ENCODE measurements around the gene EIF2A. TPM values are rescaled to one million over a fixed set of nuclear protein-coding genes. Genes with fewer than 3 reads are reported as not detected.

EIF2A gene
- total and polyA plus RNA-seq, 4 donors: 59.5 to 127 (median 69.6) TPM

DNA sequence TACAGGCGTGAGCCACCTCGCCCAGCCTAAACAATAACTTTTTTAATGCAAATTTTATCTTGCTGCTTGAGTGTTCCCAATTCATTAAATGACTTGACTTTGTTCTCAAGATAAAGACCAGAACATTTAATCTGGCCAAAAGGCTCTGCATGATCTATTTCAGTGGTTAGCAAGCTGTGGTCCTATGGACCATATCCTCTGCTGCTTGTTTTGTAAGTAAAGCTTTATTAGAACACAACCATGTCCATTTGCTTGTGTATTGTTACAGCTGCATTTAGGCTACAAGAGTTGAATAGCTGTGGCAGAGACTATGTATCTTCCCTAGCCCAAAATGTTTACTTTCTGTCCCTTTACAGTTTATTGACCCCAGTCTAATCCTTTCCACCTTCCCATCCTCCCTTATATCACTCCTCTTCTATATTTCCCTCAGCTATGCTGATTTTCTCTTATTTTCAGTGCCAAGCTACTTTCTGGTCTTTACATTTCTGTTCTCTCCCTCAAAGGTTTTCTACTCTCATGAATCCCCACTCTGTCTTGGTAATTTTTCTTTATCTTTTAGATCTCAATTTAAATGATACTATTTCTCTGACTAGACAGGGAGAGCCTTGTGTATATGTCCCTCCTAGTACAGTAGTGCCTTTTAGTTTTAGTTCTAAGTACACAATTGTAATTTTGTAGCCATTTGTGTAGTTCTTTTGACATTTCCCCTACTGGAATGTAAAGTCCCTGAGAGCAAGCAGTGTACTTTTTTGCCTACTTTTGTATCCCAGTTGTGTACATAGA, 79.8 kb downstream of the EIF2A start:
- Histone ChIP-seq H3K9me3 (ENCODE audit: control insufficient read depth in 4 of 4, insufficient read depth in 3 of 4, low read length in 3 of 4) (no peaks in the 10 kb centered on the region), H3K4me1 (ENCODE audit: control insufficient read depth in 5 of 5, insufficient read depth in 5 of 5, low read length in 5 of 5) (no peaks in the 10 kb centered on the region), H3K4me3 (no peak overlapping the region), H3K27me3 (ENCODE audit: control insufficient read depth in 3 of 3, insufficient read depth in 3 of 3, low read length in 2 of 3) (no peaks in the 10 kb centered on the region), H3K9ac (ENCODE audit: insufficient read depth in 1 of 2, low read length in 2 of 2) (no peak overlapping the region), H3K36me3 (ENCODE audit: control insufficient read depth in 4 of 4, insufficient read depth in 4 of 4, low read length in 4 of 4) (peaks cover 3 to 14% (median 10%) of the 10 kb centered on the region in 4 donors), H3K27ac (ENCODE audit: low read depth in 1 of 2, low read length in 1 of 2) (no peak overlapping the region)
- 97 to 98% methylated on average over 2 of the region's 2 CpGs for WGBS, 2 donors
- ATAC-seq (ENCODE audit: insufficient read depth, low FRiP score): no peak
- DNase-seq: no peak
- TF ChIP-seq, protein P1, sequence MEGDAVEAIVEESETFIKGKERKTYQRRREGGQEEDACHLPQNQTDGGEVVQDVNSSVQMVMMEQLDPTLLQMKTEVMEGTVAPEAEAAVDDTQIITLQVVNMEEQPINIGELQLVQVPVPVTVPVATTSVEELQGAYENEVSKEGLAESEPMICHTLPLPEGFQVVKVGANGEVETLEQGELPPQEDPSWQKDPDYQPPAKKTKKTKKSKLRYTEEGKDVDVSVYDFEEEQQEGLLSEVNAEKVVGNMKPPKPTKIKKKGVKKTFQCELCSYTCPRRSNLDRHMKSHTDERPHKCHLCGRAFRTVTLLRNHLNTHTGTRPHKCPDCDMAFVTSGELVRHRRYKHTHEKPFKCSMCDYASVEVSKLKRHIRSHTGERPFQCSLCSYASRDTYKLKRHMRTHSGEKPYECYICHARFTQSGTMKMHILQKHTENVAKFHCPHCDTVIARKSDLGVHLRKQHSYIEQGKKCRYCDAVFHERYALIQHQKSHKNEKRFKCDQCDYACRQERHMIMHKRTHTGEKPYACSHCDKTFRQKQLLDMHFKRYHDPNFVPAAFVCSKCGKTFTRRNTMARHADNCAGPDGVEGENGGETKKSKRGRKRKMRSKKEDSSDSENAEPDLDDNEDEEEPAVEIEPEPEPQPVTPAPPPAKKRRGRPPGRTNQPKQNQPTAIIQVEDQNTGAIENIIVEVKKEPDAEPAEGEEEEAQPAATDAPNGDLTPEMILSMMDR (IDR thresholded peaks at IDR 0.05; ENCODE audit: control extremely low read depth, extremely low read depth): no peak

DNA sequence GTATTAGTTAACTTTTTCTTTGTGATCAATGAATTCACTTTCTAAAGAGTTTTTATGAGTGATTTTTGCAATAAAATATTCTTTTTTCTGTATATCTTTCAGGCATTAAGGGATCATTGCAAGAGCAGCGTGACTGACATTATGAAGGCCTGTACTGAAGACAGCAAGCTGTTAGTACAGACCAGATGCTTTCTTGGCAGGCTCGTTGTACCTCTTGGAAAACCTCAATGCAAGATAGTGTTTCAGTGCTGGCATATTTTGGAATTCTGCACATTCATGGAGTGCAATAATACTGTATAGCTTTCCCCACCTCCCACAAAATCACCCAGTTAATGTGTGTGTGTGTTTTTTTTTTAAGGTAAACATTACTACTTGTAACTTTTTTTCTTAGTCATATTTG, 81.0 kb downstream of the EIF2A start:
- WGBS, 2 donors: 86 to 92% methylated on average over 2 of the region's 2 CpGs
- H3K27ac ChIP-seq (ENCODE audit: low read depth in 1 of 2, low read length in 1 of 2): no peak overlapping the region
- TF ChIP-seq, protein P1 (IDR thresholded peaks at IDR 0.05; ENCODE audit: control extremely low read depth, extremely low read depth): no peak
- H3K36me3 ChIP-seq (ENCODE audit: control insufficient read depth in 4 of 4, insufficient read depth in 4 of 4, low read length in 4 of 4): peaks cover 3 to 14% (median 10%) of the 10 kb centered on the region in 4 donors
- H3K4me3 ChIP-seq: no peak overlapping the region
- DNase-seq (peak; percentile 34 to 70 (median 59)), ATAC-seq (ENCODE audit: insufficient read depth, low FRiP score) (no peak)
- no peaks in the 10 kb centered on the region for H3K4me1 ChIP-seq (ENCODE audit: control insufficient read depth in 5 of 5, insufficient read depth in 5 of 5, low read length in 5 of 5)
- H3K9me3 ChIP-seq (ENCODE audit: control insufficient read depth in 4 of 4, insufficient read depth in 3 of 4, low read length in 3 of 4): no peaks in the 10 kb centered on the region
- no peaks in the 10 kb centered on the region for H3K27me3 ChIP-seq (ENCODE audit: control insufficient read depth in 3 of 3, insufficient read depth in 3 of 3, low read length in 2 of 3)
- H3K9ac ChIP-seq (ENCODE audit: insufficient read depth in 1 of 2, low read length in 2 of 2): no peak overlapping the region

DNA sequence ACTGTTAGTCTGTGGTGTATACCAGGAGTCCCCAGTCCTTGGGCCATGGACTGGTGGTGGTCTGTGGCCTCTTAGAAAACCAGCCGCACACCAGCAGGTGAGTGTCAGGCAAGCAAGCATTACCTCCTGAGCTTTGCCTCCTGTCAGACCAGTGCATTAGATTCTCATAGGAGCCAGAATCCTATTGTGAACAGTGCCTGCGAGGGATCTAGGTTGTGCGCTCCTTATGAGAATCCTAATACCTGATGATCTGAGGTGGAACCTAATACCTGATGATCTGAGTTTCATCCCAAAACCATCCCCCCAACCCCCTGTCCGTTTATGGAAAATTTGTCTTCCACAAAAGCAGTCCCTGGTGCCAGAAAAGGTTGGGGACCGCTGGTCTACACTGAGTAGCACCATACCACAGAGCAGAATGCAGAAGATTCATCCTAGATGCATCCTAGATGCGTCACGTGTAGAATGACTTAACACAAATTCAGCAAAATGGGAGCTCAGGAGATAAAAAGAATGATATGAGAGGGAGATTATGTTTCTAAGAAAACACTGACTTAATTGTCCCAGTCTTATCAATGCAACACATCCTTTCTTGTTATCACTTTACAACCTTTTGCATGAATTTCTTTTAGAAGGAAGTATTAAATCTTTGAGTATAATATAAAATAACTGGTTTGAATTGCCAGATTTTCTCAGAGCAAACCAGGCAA, 85.1 kb downstream of the EIF2A start:
- no peak overlapping the region for H3K27ac ChIP-seq (ENCODE audit: low read depth in 1 of 2, low read length in 1 of 2)
- TF ChIP-seq, protein P1 (IDR thresholded peaks at IDR 0.05; ENCODE audit: control extremely low read depth, extremely low read depth): no peak
- no peak overlapping the region for H3K4me3 ChIP-seq
- no peaks in the 10 kb centered on the region for H3K27me3 ChIP-seq (ENCODE audit: control insufficient read depth in 3 of 3, insufficient read depth in 3 of 3, low read length in 2 of 3)
- no peaks in the 10 kb centered on the region for H3K9me3 ChIP-seq (ENCODE audit: control insufficient read depth in 4 of 4, insufficient read depth in 3 of 4, low read length in 3 of 4)
- WGBS, 2 donors: 94 to 95% methylated on average over 7 of the region's 7 CpGs
- H3K36me3 ChIP-seq (ENCODE audit: control insufficient read depth in 4 of 4, insufficient read depth in 4 of 4, low read length in 4 of 4): peaks cover under 1 to 7% (median 5%) of the 10 kb centered on the region in 4 donors
- DNase-seq (no peak), ATAC-seq (ENCODE audit: insufficient read depth, low FRiP score) (no peak)
- H3K9ac ChIP-seq (ENCODE audit: insufficient read depth in 1 of 2, low read length in 2 of 2): no peak overlapping the region
- H3K4me1 ChIP-seq (ENCODE audit: control insufficient read depth in 5 of 5, insufficient read depth in 5 of 5, low read length in 5 of 5): peaks cover 0 to 4% (median 0%) of the 10 kb centered on the region in 5 donors
